SU-DHL-6 (cell line): ENCODE measurements around the gene CRB2.

Source experiments
- H2AFZ ChIP-seq: fragments of 200-600 bp; sonication (generic); 2 replicates; pipeline ENCODE4 v1.6.1; 2014; ENCODE audit warnings: low read depth, mild to moderate bottlenecking, moderate library complexity, mixed read lengths, antibody characterized with exemption, low read length; ENCODE audit not compliant: severe bottlenecking
- H3F3A ChIP-seq: fragments of 200-600 bp; shearing (Covaris generic); 2 replicates; pipeline ENCODE4 v1.6.0; 2016; ENCODE audit warnings: antibody characterized with exemption, mild to moderate bottlenecking; ENCODE audit not compliant: insufficient read depth
- H3K27ac ChIP-seq: fragments of 200-600 bp; sonication (generic); 2 replicates; pipeline ENCODE4 v1.5.1; 2016; ENCODE audit warnings: low read depth, mild to moderate bottlenecking, low read length, moderate library complexity, mixed read lengths
- H3K27me3 ChIP-seq: fragments of 200-600 bp; sonication (generic), shearing (Covaris generic); 2 replicates; pipeline ENCODE4 v1.6.0; 2014; ENCODE audit warnings: mild to moderate bottlenecking, low read length
- H3K36me3 ChIP-seq: fragments of 200-600 bp; sonication (generic); 2 replicates; pipeline ENCODE4 v1.6.1; 2014; ENCODE audit warnings: mild to moderate bottlenecking, low read length, mixed read lengths
- H3K4me2 ChIP-seq: fragments of 300-600, 200-600 bp; shearing (Covaris generic), sonication (generic); 2 replicates; pipeline ENCODE4 v1.6.0; 2014; ENCODE audit warnings: low read length, low read depth, mild to moderate bottlenecking; ENCODE audit not compliant: poor library complexity, severe bottlenecking
- H3K4me3 ChIP-seq: fragments of 200-600 bp; sonication (generic); 2 replicates; pipeline ENCODE4 v1.5.1; 2014; ENCODE audit warnings: antibody characterized with exemption, low read length, mild to moderate bottlenecking, mixed read lengths; ENCODE audit not compliant: insufficient read depth, poor library complexity, severe bottlenecking
- H3K79me2 ChIP-seq: fragments of 200-600 bp; sonication (generic); 2 replicates; pipeline ENCODE4 v1.6.1; 2014; ENCODE audit warnings: mild to moderate bottlenecking, low read length, moderate library complexity; ENCODE audit not compliant: insufficient read depth
- H3K9ac ChIP-seq: fragments of 200-600 bp; sonication (generic); 2 replicates; pipeline ENCODE4 v1.7.0; 2014; ENCODE audit warnings: mild to moderate bottlenecking, low read length
- H3K9me2 ChIP-seq: fragments of 200-600 bp; sonication (generic); replicated peaks from 2 replicates; pipeline ENCODE4 v1.6.1; 2014; ENCODE audit warnings: low read length; ENCODE audit not compliant: insufficient read depth
- H3K9me3 ChIP-seq: fragments of 200-600 bp; sonication (generic); 2 replicates; pipeline ENCODE4 v1.6.1; 2014; ENCODE audit warnings: low read length, mixed read lengths; ENCODE audit not compliant: insufficient read depth
- H4K20me1 ChIP-seq: fragments of 200-600 bp; sonication (generic); 2 replicates; pipeline ENCODE4 v1.6.1; 2014; ENCODE audit warnings: low read depth, mild to moderate bottlenecking, antibody characterized with exemption, low read length, moderate library complexity, mixed read lengths
- CTCF ChIP-seq: fragments of 200-600 bp; sonication (generic); IDR thresholded peaks from one replicate; pipeline ENCODE4 v1.5.1; 2017; ENCODE audit warnings: antibody characterized with exemption, mild to moderate bottlenecking, low read length, moderate library complexity; ENCODE audit not compliant: insufficient read depth, poor library complexity, severe bottlenecking
- EZH2phosphoT487 ChIP-seq: fragments of 200-600 bp; sonication (generic), shearing (Covaris generic); conservative IDR thresholded peaks from 2 replicates; pipeline ENCODE4 v1.6.1; 2018; ENCODE audit warnings: mild to moderate bottlenecking, antibody characterized with exemption, low read length, moderate library complexity, mixed read lengths

Gene CRB2

GRCh38 chr9:123392802-123393201 lies 36.8 kb downstream of the CRB2 start:
- TF ChIP-seq CTCF (no peak), EZH2phosphoT487 (no peak)
- Histone ChIP-seq H3F3A (no peaks in the 10 kb centered on the region), H3K9me3 (no peaks in the 10 kb centered on the region), H3K9ac (no peak overlapping the region), H3K79me2 (no peaks in the 10 kb centered on the region), H3K27me3 (no peaks in the 10 kb centered on the region), H3K4me3 (no peak overlapping the region), H4K20me1 (no peaks in the 10 kb centered on the region), H3K27ac (no peak overlapping the region), H3K36me3 (no peaks in the 10 kb centered on the region), H2AFZ (no peak overlapping the region), H3K9me2 (no peaks in the 10 kb centered on the region), H3K4me2 (no peak overlapping the region)

- Histone ChIP-seq H3K79me2 (no peaks in the 10 kb centered on the region), H3K4me2 (no peak overlapping the region), H3K27me3 (no peaks in the 10 kb centered on the region), H3K27ac (no peak overlapping the region), H3K9ac (no peak overlapping the region), H3K4me3 (no peak overlapping the region), H3K9me3 (no peaks in the 10 kb centered on the region), H3K36me3 (no peaks in the 10 kb centered on the region), H3K9me2 (no peaks in the 10 kb centered on the region), H2AFZ (no peak overlapping the region), H4K20me1 (no peaks in the 10 kb centered on the region), H3F3A (no peaks in the 10 kb centered on the region)
- TF ChIP-seq CTCF (no peak), EZH2phosphoT487 (no peak)
Measured at GRCh38 chr9:123394291-123395235, 38.6 kb downstream of the CRB2 start.

DNA sequence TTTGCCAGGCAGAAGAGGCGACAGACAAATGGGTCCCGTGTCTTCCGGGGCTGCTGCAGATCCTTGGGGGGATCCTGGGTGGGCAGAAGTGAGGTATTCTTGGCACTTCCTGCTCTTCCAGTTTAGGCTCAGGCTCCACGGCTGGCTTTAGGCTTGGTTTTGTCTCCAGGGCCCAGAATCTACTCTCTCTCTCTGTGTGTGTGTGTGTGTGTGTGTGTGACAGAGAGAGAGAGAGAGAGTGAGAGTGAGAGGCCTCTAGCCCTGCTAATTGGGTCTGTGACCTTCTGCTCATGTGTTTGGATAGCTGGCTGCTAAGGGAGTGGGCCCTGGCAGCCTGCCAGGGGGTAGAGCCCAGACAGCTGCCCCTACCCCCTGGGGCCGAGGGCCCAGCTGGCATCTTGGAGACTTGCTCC lies 39.3 kb downstream of the CRB2 start:
- H2AFZ ChIP-seq: no peak overlapping the region
- H3K79me2 ChIP-seq: no peaks in the 10 kb centered on the region
- no peak overlapping the region for H3K4me2 ChIP-seq
- H4K20me1 ChIP-seq: no peaks in the 10 kb centered on the region
- H3K9ac ChIP-seq: no peak overlapping the region
- TF ChIP-seq CTCF (no peak), EZH2phosphoT487 (no peak)
- no peaks in the 10 kb centered on the region for H3K9me2 ChIP-seq
- H3K4me3 ChIP-seq: no peak overlapping the region
- no peaks in the 10 kb centered on the region for H3F3A ChIP-seq
- H3K27ac ChIP-seq: no peak overlapping the region
- H3K9me3 ChIP-seq: no peaks in the 10 kb centered on the region
- no peaks in the 10 kb centered on the region for H3K36me3 ChIP-seq
- no peaks in the 10 kb centered on the region for H3K27me3 ChIP-seq
